ENCODE measurements around the gene CARMIL3.

DNA sequence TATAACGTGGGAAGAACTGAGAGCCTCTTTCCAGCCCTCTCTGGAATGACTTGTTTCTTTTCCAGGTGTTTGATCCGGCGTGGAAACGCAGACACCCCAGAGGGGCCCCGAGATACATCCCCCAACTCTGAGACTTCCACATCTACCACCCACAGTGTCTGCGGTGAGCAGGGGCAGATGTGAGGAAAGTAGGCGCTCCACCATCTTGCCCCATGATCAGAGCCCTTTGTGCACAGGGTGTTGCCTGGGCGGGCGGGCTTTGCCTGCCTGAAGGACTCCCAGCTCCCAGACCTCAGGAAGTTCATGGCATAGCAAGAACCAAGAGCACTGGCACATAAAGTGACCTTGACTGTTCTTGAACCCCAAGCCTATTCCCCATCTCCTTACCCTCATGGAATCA, 2.8 kb downstream of the CARMIL3 start:
- TF ChIP-seq, protein P1, sequence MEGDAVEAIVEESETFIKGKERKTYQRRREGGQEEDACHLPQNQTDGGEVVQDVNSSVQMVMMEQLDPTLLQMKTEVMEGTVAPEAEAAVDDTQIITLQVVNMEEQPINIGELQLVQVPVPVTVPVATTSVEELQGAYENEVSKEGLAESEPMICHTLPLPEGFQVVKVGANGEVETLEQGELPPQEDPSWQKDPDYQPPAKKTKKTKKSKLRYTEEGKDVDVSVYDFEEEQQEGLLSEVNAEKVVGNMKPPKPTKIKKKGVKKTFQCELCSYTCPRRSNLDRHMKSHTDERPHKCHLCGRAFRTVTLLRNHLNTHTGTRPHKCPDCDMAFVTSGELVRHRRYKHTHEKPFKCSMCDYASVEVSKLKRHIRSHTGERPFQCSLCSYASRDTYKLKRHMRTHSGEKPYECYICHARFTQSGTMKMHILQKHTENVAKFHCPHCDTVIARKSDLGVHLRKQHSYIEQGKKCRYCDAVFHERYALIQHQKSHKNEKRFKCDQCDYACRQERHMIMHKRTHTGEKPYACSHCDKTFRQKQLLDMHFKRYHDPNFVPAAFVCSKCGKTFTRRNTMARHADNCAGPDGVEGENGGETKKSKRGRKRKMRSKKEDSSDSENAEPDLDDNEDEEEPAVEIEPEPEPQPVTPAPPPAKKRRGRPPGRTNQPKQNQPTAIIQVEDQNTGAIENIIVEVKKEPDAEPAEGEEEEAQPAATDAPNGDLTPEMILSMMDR (conservative IDR thresholded peaks at IDR 0.05) = no peak
- no peak for TF ChIP-seq ZFX (IDR thresholded peaks at IDR 0.05)

Data from C4-2B (cell line).